ENCODE data around the gene KDM4C.

GRCh38 chr9:6779417-6780241 is 21.9 kb downstream of the KDM4C start:
- TF ChIP-seq CREB1 (IDR thresholded peaks at IDR 0.05; ENCODE audit: low read depth) (no peak), RAD21 (IDR thresholded peaks at IDR 0.05; ENCODE audit: low read depth) (no peak), YY1 (IDR thresholded peaks at IDR 0.05; ENCODE audit: low read depth) (no peak), TEAD4 (IDR thresholded peaks at IDR 0.05) (no peak), TCF12 (IDR thresholded peaks at IDR 0.05; ENCODE audit: low read depth) (no peak), NFIC (IDR thresholded peaks at IDR 0.05) (no peak), EP300 (IDR thresholded peaks at IDR 0.05; ENCODE audit: borderline replicate concordance) (no peak)
